Thoracic aorta (tissue), 2 donors: ENCODE data around the gene GNB1. TPM values are rescaled to one million over a fixed set of nuclear protein-coding genes. Genes with fewer than 3 reads are reported as not detected.

Source experiments
- ATAC-seq: fragments of 150-250 bp; one replicate; pipeline ENCODE4 v1.8.0; 2017; ENCODE audit warnings: low read depth; ENCODE audit not compliant: insufficient number of reproducible peaks, low FRiP score
- DNase-seq: peaks from one replicate; pipeline ENCODE4 v3.0.0-alpha.2; 2020; ENCODE audit warnings: low spot score
- H3K27ac ChIP-seq, 2 donors: fragments of 200-600 bp; sonication (generic); 1 replicate in 1 of 2; 2 replicates in 1 of 2; pipeline ENCODE4 v1.5.1; 2016; ENCODE audit warnings: mild to moderate bottlenecking in 2 of 2, moderate library complexity in 2 of 2
- H3K27me3 ChIP-seq: fragments of 200-600 bp; sonication (generic); replicated peaks from 2 replicates; pipeline ENCODE4 v1.6.0; 2016; ENCODE audit warnings: mild to moderate bottlenecking; ENCODE audit not compliant: insufficient read depth
- H3K36me3 ChIP-seq: fragments of 200-600 bp; sonication (generic); one replicate; pipeline ENCODE4 v1.5.1; 2016
- H3K4me1 ChIP-seq, 2 donors: fragments of 200-600 bp; sonication (generic); 1 replicate in 1 of 2; 2 replicates in 1 of 2; pipeline versions ENCODE4 v1.5.1 to v1.6.0; 2016; ENCODE audit warnings: low read depth in 2 of 2, mild to moderate bottlenecking in 1 of 2; ENCODE audit not compliant: control insufficient read depth in 1 of 2
- H3K4me3 ChIP-seq: fragments of 200-600 bp; sonication (generic); 2 replicates; pipeline ENCODE4 v1.5.1; 2016; ENCODE audit warnings: mild to moderate bottlenecking
- H3K9me3 ChIP-seq: fragments of 200-600 bp; sonication (generic); 2 replicates; pipeline ENCODE4 v1.5.1; 2016
- total RNA-seq, 2 donors: library from RNA; depleted of rRNA; stranded (reverse); fragments of >200 nt; gene quantifications; one replicate each; pipeline versions ENCODE4 v1.1.0 to v1.2.3, GENCODE V29; 2016
- TF ChIP-seq, protein P1 (sequence below): fragments of 200-600 bp; sonication (generic); IDR thresholded peaks from one replicate; pipeline ENCODE4 v1.5.1; 2019; ENCODE audit warnings: antibody characterized with exemption

GNB1 gene
- total RNA-seq, 2 donors from 2014 or later = 169 to 200 TPM

- no peaks in the 10 kb centered on the region for H3K9me3 ChIP-seq
- DNase-seq = no peak
- peak overlapping the region; percentile 74 for H3K4me3 ChIP-seq
- no peaks in the 10 kb centered on the region for H3K27me3 ChIP-seq
- ATAC-seq = no peak
- peak overlapping the region in 1 of 2 donors; percentile 53 for H3K27ac ChIP-seq
- H3K4me1 ChIP-seq = peaks cover 57 to 74% of the 10 kb centered on the region in 2 donors
- no peaks in the 10 kb centered on the region for H3K36me3 ChIP-seq
- TF ChIP-seq, protein P1, sequence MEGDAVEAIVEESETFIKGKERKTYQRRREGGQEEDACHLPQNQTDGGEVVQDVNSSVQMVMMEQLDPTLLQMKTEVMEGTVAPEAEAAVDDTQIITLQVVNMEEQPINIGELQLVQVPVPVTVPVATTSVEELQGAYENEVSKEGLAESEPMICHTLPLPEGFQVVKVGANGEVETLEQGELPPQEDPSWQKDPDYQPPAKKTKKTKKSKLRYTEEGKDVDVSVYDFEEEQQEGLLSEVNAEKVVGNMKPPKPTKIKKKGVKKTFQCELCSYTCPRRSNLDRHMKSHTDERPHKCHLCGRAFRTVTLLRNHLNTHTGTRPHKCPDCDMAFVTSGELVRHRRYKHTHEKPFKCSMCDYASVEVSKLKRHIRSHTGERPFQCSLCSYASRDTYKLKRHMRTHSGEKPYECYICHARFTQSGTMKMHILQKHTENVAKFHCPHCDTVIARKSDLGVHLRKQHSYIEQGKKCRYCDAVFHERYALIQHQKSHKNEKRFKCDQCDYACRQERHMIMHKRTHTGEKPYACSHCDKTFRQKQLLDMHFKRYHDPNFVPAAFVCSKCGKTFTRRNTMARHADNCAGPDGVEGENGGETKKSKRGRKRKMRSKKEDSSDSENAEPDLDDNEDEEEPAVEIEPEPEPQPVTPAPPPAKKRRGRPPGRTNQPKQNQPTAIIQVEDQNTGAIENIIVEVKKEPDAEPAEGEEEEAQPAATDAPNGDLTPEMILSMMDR = no peak
These were observed 112.1 kb downstream of the GNB1 start for GRCh38 chr1:1778663-1779319.

DNA sequence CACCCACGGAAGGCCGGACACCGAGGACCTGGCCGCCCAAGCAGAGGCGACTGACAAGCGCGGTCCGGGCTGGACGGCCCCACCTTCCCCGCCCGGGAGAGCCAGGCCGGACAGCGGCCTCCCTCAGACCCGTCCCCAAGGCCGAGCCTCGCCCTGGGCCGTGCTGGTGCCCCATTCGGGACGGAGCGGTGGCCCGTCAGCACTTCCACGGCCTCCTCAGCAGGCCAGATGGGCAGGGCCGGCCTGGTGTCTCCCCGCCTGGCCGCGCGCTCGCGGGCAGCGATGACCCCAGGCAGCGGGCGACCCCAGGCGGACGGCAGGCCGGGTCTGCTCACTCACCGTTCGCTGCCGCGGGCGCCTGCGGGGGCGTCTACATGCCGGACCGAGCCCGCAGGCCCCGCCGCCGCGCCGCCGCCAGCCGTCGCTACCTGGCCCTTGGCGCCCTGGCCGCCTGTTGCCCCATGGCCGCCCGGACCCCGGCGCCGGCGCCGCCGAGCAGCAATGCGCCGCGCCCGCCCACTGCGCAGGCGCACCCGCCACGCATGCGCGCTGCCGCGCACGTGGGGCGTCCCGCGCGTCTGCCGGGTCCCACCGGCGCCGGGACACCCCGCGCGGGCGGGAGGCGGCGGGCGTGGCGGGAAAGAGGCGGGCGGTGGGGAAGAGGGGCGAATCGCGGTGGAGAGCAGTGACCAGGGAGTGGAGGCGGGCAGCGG, 112.8 kb downstream of the GNB1 start, which contains the start of gene NADK:
NADK (minus strand) TSS at position 521 of the 713 bp plus-strand sequence. CDS start 13,064 bp downstream, outside the sequence.
- Histone ChIP-seq H3K27ac (peak within 1 kb of the TSS; percentile 94 to 95), H3K4me3 (peak within 1 kb of the TSS; percentile 74), H3K27me3 (no peaks in the 10 kb centered on the region), H3K36me3 (no peaks in the 10 kb centered on the region), H3K4me1 (peaks cover 53 to 68% of the 10 kb centered on the region in 2 donors), H3K9me3 (no peaks in the 10 kb centered on the region)
- ATAC-seq (no peak), DNase-seq (no peak)
- TF ChIP-seq, protein P1 = no peak

GRCh38 chr1:1777583-1777899, 113.3 kb downstream of the GNB1 start:
- H3K4me1 ChIP-seq = peaks cover 48 to 63% of the 10 kb centered on the region in 2 donors
- DNase-seq (no peak), ATAC-seq (peak; percentile 47)
- H3K36me3 ChIP-seq = peaks cover 2% of the 10 kb centered on the region
- peak overlapping the region; percentile 74 for H3K4me3 ChIP-seq
- TF ChIP-seq, protein P1 = no peak
- H3K9me3 ChIP-seq = no peaks in the 10 kb centered on the region
- H3K27ac ChIP-seq = peak overlapping the region; percentile 94 to 95
- H3K27me3 ChIP-seq = no peaks in the 10 kb centered on the region

GRCh38 chr1:1776672-1777582, 114.0 kb downstream of the GNB1 start:
- no peaks in the 10 kb centered on the region for H3K9me3 ChIP-seq
- peak overlapping the region; percentile 74 for H3K4me3 ChIP-seq

More at GRCh38 chr1:1776672-1777582, 114.0 kb downstream of the GNB1 start:
- TF ChIP-seq, protein P1 = no peak
- Histone ChIP-seq H3K4me1 (peaks cover 42 to 56% of the 10 kb centered on the region in 2 donors), H3K27me3 (no peaks in the 10 kb centered on the region), H3K36me3 (peaks cover 9% of the 10 kb centered on the region), H3K27ac (peak overlapping the region; percentile 79 to 95)
- ATAC-seq (no peak), DNase-seq (no peak)
